ENCODE measurements around the gene STOML1. TPM values are rescaled to one million over a fixed set of nuclear protein-coding genes. Genes with fewer than 3 reads are reported as not detected.

STOML1 gene
- total RNA-seq, 4 donors from 2014 or later = 16.6 to 29.1 (median 21.5) TPM

GRCh38 chr15:73952913-73953750 lies 39.0 kb downstream of the STOML1 start:
- H3K9me3 ChIP-seq = no peaks in the 10 kb centered on the region
- H3K4me1 ChIP-seq = peaks cover 0 to 56% (median 28%) of the 10 kb centered on the region in 4 donors
- no peak for DNase-seq (ENCODE audit: low spot score in 2 of 2)
- TF ChIP-seq EP300 (IDR thresholded peaks at IDR 0.05) = no peak
- TF ChIP-seq, protein P1, sequence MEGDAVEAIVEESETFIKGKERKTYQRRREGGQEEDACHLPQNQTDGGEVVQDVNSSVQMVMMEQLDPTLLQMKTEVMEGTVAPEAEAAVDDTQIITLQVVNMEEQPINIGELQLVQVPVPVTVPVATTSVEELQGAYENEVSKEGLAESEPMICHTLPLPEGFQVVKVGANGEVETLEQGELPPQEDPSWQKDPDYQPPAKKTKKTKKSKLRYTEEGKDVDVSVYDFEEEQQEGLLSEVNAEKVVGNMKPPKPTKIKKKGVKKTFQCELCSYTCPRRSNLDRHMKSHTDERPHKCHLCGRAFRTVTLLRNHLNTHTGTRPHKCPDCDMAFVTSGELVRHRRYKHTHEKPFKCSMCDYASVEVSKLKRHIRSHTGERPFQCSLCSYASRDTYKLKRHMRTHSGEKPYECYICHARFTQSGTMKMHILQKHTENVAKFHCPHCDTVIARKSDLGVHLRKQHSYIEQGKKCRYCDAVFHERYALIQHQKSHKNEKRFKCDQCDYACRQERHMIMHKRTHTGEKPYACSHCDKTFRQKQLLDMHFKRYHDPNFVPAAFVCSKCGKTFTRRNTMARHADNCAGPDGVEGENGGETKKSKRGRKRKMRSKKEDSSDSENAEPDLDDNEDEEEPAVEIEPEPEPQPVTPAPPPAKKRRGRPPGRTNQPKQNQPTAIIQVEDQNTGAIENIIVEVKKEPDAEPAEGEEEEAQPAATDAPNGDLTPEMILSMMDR (IDR thresholded peaks at IDR 0.05) = no peak
- TF ChIP-seq POLR2A (IDR thresholded peaks at IDR 0.05) = no peak
- 65 to 79% methylated on average over 9 to 10 of the region's 10 CpGs for WGBS, 2 donors
- peak overlapping the region; percentile 81 to 99 (median 89) for H3K27ac ChIP-seq
- no peaks in the 10 kb centered on the region for H3K27me3 ChIP-seq
- H3K4me3 ChIP-seq = no peak overlapping the region
- H3K36me3 ChIP-seq = no peaks in the 10 kb centered on the region

GRCh38 chr15:73952171-73952912 lies 39.8 kb downstream of the STOML1 start:
- Histone ChIP-seq H3K36me3 (peaks cover 0 to 8% (median 0%) of the 10 kb centered on the region in 3 donors), H3K4me1 (peaks cover 0 to 56% (median 28%) of the 10 kb centered on the region in 4 donors), H3K27ac (peak overlapping the region; percentile 81 to 99 (median 89)), H3K27me3 (no peaks in the 10 kb centered on the region), H3K9me3 (no peaks in the 10 kb centered on the region), H3K4me3 (no peak overlapping the region)
- 72 to 73% methylated on average over 21 of the region's 21 CpGs for WGBS, 2 donors
- DNase-seq (ENCODE audit: low spot score in 2 of 2) = no peak
- no peak for TF ChIP-seq EP300 (IDR thresholded peaks at IDR 0.05)

DNA sequence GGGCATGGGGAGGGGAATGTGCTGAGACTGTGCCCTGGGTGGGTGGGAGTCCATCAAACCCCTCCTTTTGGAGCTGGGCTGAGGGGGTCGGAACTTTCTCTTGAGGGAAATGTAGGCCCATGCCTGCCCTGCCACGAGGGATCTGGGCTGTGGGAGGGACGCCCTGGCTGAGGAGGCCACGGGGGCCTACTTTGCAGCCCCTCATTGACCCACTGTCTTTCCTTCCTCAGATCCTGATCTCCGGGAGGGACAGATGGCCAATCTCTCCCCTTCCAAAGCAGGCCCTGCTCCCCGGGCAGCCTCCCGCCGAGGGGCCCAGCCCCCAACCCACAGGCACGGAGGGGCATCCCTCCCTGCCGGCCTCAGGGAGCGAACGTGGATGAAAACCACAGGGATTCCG lies 40.5 kb downstream of the STOML1 start:
- no peak for DNase-seq (ENCODE audit: low spot score in 2 of 2)
- TF ChIP-seq, protein P1 (IDR thresholded peaks at IDR 0.05) = no peak
- TF ChIP-seq POLR2A (IDR thresholded peaks at IDR 0.05) = no peak
- no peak for TF ChIP-seq EP300 (IDR thresholded peaks at IDR 0.05)

DNA sequence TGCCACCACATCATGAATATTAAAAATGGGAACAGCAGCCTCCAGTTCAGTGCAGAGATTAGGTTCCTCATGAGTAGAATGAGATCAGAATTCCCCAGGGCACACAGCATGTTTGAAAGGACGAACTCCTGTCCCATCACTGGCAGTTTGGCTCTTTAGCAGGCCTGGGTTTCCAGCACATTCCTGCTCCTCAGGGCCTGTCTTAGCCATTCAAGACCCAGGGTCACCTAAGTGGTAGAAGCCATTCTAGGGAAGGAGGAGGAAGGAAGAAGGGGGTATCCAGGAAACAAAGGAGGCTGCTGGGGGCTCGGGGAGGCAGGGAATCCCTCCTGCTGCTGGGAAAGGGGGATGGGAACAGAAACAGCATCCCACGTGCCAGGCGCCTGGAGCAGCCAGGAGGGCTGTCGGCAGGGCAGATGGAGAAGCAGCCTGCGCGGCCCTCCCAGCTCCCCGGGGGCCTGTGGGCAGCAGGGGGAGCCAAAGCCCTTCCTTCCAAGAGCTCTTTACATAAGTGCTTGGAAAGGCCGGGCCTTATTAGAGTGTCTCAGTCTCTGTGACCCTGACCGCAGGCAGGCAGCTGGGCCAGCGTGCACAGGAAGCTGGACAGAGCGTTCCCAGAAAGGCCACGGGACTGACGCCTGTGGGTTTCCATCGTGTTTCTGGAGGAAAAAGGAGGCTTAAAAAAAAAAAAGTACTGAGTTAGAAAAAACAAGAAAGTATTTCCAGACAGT lies 41.1 kb downstream of the STOML1 start:
- DNase-seq (ENCODE audit: low spot score in 2 of 2) = peak; percentile 91 to 94
- 2% methylated on average over 15 of the region's 15 CpGs for WGBS, 2 donors
- H3K4me1 ChIP-seq = peaks cover 0 to 45% (median 23%) of the 10 kb centered on the region in 4 donors
- H3K36me3 ChIP-seq = peaks cover 0 to 13% (median 0%) of the 10 kb centered on the region in 3 donors
- H3K27ac ChIP-seq = peak overlapping the region; percentile 81 to 99 (median 89)
- H3K9me3 ChIP-seq = no peaks in the 10 kb centered on the region
- no peak overlapping the region for H3K4me3 ChIP-seq
- TF ChIP-seq, protein P1 (IDR thresholded peaks at IDR 0.05) = peak; percentile 60 to 94 (median 83)
- TF ChIP-seq POLR2A (IDR thresholded peaks at IDR 0.05) (peak in 1 of 2 donors; percentile 38), EP300 (IDR thresholded peaks at IDR 0.05) (peak; percentile 96 to 97)
- H3K27me3 ChIP-seq = no peaks in the 10 kb centered on the region

More for the DNA sequence above, 40.5 kb downstream of the STOML1 start:
- no peak overlapping the region for H3K4me3 ChIP-seq
- peak overlapping the region; percentile 81 to 99 (median 89) for H3K27ac ChIP-seq
- peaks cover 0 to 51% (median 24%) of the 10 kb centered on the region in 4 donors for H3K4me1 ChIP-seq
- H3K9me3 ChIP-seq = no peaks in the 10 kb centered on the region
- 31 to 41% methylated on average over 13 of the region's 13 CpGs for WGBS, 2 donors
- peaks cover 0 to 13% (median 0%) of the 10 kb centered on the region in 3 donors for H3K36me3 ChIP-seq
- H3K27me3 ChIP-seq = no peaks in the 10 kb centered on the region

GRCh38 chr15:73950479-73950830 lies 41.6 kb downstream of the STOML1 start:
- DNase-seq (ENCODE audit: low spot score in 2 of 2) = no peak
- H3K27ac ChIP-seq = peak overlapping the region; percentile 81 to 99 (median 89)
- TF ChIP-seq POLR2A (IDR thresholded peaks at IDR 0.05) = no peak
- no peak for TF ChIP-seq EP300 (IDR thresholded peaks at IDR 0.05)
- TF ChIP-seq, protein P1 (IDR thresholded peaks at IDR 0.05) = no peak
- H3K4me3 ChIP-seq = no peak overlapping the region
- H3K36me3 ChIP-seq = peaks cover 0 to 13% (median 0%) of the 10 kb centered on the region in 3 donors
- H3K27me3 ChIP-seq = no peaks in the 10 kb centered on the region
- H3K9me3 ChIP-seq = no peaks in the 10 kb centered on the region
- H3K4me1 ChIP-seq = peaks cover 0 to 44% (median 23%) of the 10 kb centered on the region in 4 donors
